Trophoblast cell (in vitro differentiated cells and primary cell): Measurements from ENCODE around the gene MAP4K3.
"Not testable (repeated sequence)": the region's sequence is repeated elsewhere in the genome, so short reads cannot be mapped to it uniquely, and the experiment has no call there.

Experiments
- DNase-seq, 2 donors: peaks; one replicate each; pipeline ENCODE4 v3.0.0-alpha.2; 2016
- H2AFZ ChIP-seq: 2 replicates; pipeline ENCODE4 v1.6.1; 2013; ENCODE audit warnings: low read length, moderate library complexity, mild to moderate bottlenecking; ENCODE audit not compliant: insufficient read depth, poor library complexity
- H2AK5ac ChIP-seq: 2 replicates; pipeline ENCODE4 v1.6.1; 2013; ENCODE audit warnings: mild to moderate bottlenecking, low read length
- H2BK120ac ChIP-seq: 2 replicates; pipeline ENCODE4 v1.6.1; 2013; ENCODE audit warnings: low read length, mild to moderate bottlenecking, moderate library complexity; ENCODE audit not compliant: insufficient read depth, poor library complexity
- H2BK12ac ChIP-seq: 2 replicates; pipeline ENCODE4 v1.6.1; 2013; ENCODE audit warnings: mild to moderate bottlenecking, low read length, moderate library complexity
- H2BK5ac ChIP-seq: 2 replicates; pipeline ENCODE4 v1.6.1; 2013; ENCODE audit warnings: low read length, low read depth, moderate library complexity, mild to moderate bottlenecking; ENCODE audit not compliant: poor library complexity
- H3K14ac ChIP-seq: 2 replicates; pipeline ENCODE4 v1.6.1; 2013; ENCODE audit warnings: mild to moderate bottlenecking, low read length
- H3K18ac ChIP-seq: 2 replicates; pipeline ENCODE4 v1.6.1; 2013; ENCODE audit warnings: mild to moderate bottlenecking, low read length
- H3K23ac ChIP-seq: 2 replicates; pipeline ENCODE4 v1.6.1; 2013; ENCODE audit warnings: low read length
- H3K27ac ChIP-seq: 2 replicates; pipeline ENCODE4 v1.5.1; 2013; ENCODE audit warnings: low read depth, mild to moderate bottlenecking, inconsistent platforms, low read length, moderate library complexity
- H3K27me3 ChIP-seq: 2 replicates; pipeline ENCODE4 v1.6.1; 2013; ENCODE audit warnings: inconsistent platforms, mild to moderate bottlenecking, low read length, moderate library complexity; ENCODE audit not compliant: insufficient read depth
- H3K36me3 ChIP-seq, 2 experiments: 1 replicate in 1 of 2; 2 replicates in 1 of 2; pipeline ENCODE4 v1.6.1; 2013; ENCODE audit warnings: low read length in 2 of 2, mild to moderate bottlenecking in 2 of 2, moderate library complexity in 1 of 2; ENCODE audit not compliant: insufficient read depth in 2 of 2, control insufficient read depth in 1 of 2
- H3K4ac ChIP-seq: 2 replicates; pipeline ENCODE4 v1.6.1; 2013; ENCODE audit warnings: low read depth, mild to moderate bottlenecking, low read length, moderate library complexity
- H3K4me1 ChIP-seq, 2 experiments: 1 replicate in 1 of 2; 2 replicates in 1 of 2; pipeline ENCODE4 v1.6.1; 2013; ENCODE audit warnings: low read length in 2 of 2, mild to moderate bottlenecking in 2 of 2, moderate library complexity in 1 of 2; ENCODE audit not compliant: insufficient read depth in 2 of 2, control insufficient read depth in 1 of 2
- H3K4me2 ChIP-seq: 2 replicates; pipeline ENCODE4 v1.6.1; 2013; ENCODE audit warnings: inconsistent platforms, mild to moderate bottlenecking, low read length, moderate library complexity
- H3K4me3 ChIP-seq: 2 replicates; pipeline ENCODE4 v1.5.1; 2013; ENCODE audit warnings: mild to moderate bottlenecking, low read depth, low read length, inconsistent platforms
- H3K79me1 ChIP-seq: one replicate; pipeline ENCODE4 v1.6.1; 2013; ENCODE audit warnings: low read length
- H3K79me2 ChIP-seq: 2 replicates; pipeline ENCODE4 v1.6.1; 2013; ENCODE audit warnings: low read length, mild to moderate bottlenecking; ENCODE audit not compliant: control insufficient read depth, insufficient read depth, poor library complexity
- H3K9ac ChIP-seq: 2 replicates; pipeline ENCODE4 v1.6.1; 2013; ENCODE audit warnings: mild to moderate bottlenecking, low read length
- H3K9me3 ChIP-seq: 2 replicates; pipeline ENCODE4 v1.6.1; 2013; ENCODE audit warnings: low read depth, mild to moderate bottlenecking, control low read depth, inconsistent platforms, low read length; ENCODE audit not compliant: insufficient read depth
- H4K12ac ChIP-seq: 2 replicates; pipeline ENCODE4 v1.6.1; 2013; ENCODE audit warnings: low read depth, mild to moderate bottlenecking, low read length, moderate library complexity
- H4K8ac ChIP-seq: 2 replicates; pipeline ENCODE4 v1.6.1; 2013; ENCODE audit warnings: low read depth, mild to moderate bottlenecking, low read length, moderate library complexity
- H4K91ac ChIP-seq: one replicate; pipeline ENCODE4 v1.6.1; 2013; ENCODE audit warnings: low read depth, mild to moderate bottlenecking, low read length, moderate library complexity
- WGBS: extraction: QIAGEN DNeasy Blood & Tissue Kit; methylation state at CpG from one replicate; pipeline ENCODE4 v1.1.7; 2013; ENCODE audit warnings: missing lambda C conversion rate; ENCODE audit not compliant: insufficient read length, insufficient coverage; ENCODE audit errors: extremely low coverage; 5-methylcytosine and 5-hydroxymethylcytosine counted together

The MAP4K3 gene

DNA sequence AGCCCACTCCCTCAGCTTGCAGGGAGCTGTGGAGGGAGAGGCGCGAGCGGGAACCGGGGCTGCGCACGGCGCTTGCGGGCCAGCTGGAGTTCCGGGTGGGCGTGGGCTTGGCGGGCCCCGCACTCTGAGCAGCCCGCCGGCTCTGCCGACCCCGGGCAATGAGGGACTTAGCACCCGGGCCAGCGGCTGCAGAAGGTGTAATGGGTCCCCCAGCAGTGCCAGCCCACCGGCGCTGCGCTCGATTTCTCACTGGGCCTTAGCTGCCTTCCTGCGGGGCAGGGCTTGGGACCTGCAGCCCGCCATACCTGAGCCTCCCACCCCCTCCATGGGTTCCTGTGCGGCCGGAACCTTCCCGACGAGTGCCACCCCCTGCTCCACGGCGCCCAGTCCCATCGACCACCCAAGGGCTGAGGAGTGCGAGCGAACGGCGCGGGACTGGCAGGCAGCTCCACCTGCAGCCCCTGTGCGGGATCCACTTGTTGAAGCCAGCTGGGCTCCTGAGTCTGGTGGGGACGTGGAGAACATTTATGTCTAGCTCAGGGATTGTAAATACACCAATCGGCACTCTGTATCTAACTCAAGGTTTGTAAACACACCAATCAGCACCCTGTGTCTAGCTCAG, 192.7 kb downstream of the MAP4K3 start:
- H3K23ac ChIP-seq, H3K4me3 ChIP-seq, H2AK5ac ChIP-seq, H4K8ac ChIP-seq, H3K79me1 ChIP-seq, H3K4ac ChIP-seq, H2AFZ ChIP-seq, H2BK12ac ChIP-seq, H4K12ac ChIP-seq, H3K9ac ChIP-seq, DNase-seq, H2BK120ac ChIP-seq, H3K14ac ChIP-seq, H3K18ac ChIP-seq, H3K9me3 ChIP-seq, H3K27me3 ChIP-seq, H3K36me3 ChIP-seq, H3K4me1 ChIP-seq, H3K4me2 ChIP-seq, H3K27ac ChIP-seq, H4K91ac ChIP-seq, H3K79me2 ChIP-seq, H2BK5ac ChIP-seq: not testable (repeated sequence)
- WGBS = no CpG with 5 or more reads among the region's 39 CpGs

DNA sequence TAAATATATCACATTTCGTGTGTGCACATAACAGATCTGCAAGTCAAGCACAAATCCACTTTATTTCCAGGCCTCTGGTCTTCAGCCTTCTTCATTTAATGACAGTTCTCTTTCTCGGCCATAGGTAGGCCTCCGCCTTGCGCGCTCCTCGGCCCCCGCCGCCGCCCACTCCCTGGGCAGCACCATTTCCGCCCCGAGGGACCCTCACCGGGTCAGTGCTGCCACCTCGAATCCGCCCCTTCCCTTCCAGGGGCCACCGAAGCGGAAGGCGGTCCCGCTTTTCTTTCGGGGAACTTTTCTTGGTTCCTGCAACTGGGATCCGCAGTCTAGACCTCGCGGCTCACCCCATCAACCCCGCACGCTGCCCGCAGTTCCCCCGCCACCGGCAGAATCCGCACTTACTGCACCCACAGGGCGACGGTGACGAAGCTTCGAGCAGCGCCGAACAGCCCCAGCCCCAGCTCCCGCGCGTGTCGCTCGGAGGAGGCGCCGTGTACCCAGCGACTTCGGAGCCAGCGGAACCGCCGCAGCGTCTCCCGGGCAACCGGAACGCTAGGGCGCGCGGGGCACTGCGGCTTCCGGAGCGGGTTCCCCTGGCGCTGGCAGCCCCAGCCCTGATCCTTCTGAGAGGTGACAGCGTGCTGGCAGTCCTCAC, 193.5 kb downstream of the MAP4K3 start, which contains the start of gene CDKL4:
Gene CDKL4, minus strand, starts transcription at position 502 of the 655 bp plus-strand sequence.
- no peak within 1 kb of the TSS for H4K8ac ChIP-seq
- H3K4ac ChIP-seq = no peak within 1 kb of the TSS
- H3K27me3 ChIP-seq = no peaks in the 10 kb centered on the region
- WGBS = no CpG with 5 or more reads among the region's 58 CpGs
- no peaks in the 10 kb centered on the region for H3K36me3 ChIP-seq
- no peak within 1 kb of the TSS for H3K4me3 ChIP-seq
- H2BK5ac ChIP-seq = no peak within 1 kb of the TSS
- H2AFZ ChIP-seq = no peak within 1 kb of the TSS
- no peak within 1 kb of the TSS for H2AK5ac ChIP-seq
- H3K9me3 ChIP-seq = peaks cover 2% of the 10 kb centered on the region
- H3K27ac ChIP-seq = no peak within 1 kb of the TSS
- no peaks in the 10 kb centered on the region for H3K4me1 ChIP-seq
- H4K12ac ChIP-seq = no peak within 1 kb of the TSS
- H2BK120ac ChIP-seq = no peak within 1 kb of the TSS
- no peak within 1 kb of the TSS for H3K14ac ChIP-seq
- H3K9ac ChIP-seq = no peak within 1 kb of the TSS
- peak; percentile 21 to 46 for DNase-seq
- H3K79me2 ChIP-seq = no peaks in the 10 kb centered on the region
- no peaks in the 10 kb centered on the region for H3K79me1 ChIP-seq
- H3K4me2 ChIP-seq = no peak within 1 kb of the TSS
- no peak within 1 kb of the TSS for H2BK12ac ChIP-seq
- H3K23ac ChIP-seq = no peak within 1 kb of the TSS
- no peak within 1 kb of the TSS for H4K91ac ChIP-seq
- H3K18ac ChIP-seq = no peak within 1 kb of the TSS

DNA sequence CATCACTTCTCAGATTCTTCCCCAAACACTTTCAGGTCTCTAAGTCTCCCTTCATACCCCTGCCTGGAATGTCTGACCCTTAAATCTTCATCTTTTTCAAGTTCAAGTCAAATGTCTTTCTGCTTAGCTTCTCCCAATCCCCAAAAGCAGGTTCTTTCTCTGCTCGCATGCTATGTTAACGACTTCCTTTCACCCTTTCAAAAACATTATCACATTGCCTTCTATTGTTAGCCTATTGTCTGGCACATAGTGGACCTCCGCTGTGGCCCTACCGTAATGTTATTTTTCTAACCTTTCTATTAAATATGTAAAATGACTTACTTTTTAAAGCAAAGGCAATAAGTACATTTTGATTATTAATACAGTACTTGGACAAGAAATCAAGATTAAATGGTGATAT, 195.5 kb downstream of the MAP4K3 start:
- no peak overlapping the region for H3K23ac ChIP-seq
- H3K79me2 ChIP-seq = no peaks in the 10 kb centered on the region
- H3K4me2 ChIP-seq = no peak overlapping the region
- no peak overlapping the region for H3K18ac ChIP-seq
- no peak overlapping the region for H2BK120ac ChIP-seq
- H2BK5ac ChIP-seq = no peak overlapping the region
- no peak overlapping the region for H3K27ac ChIP-seq
- no peak overlapping the region for H4K91ac ChIP-seq
- no peak overlapping the region for H4K12ac ChIP-seq
- WGBS = no CpG with 5 or more reads among the region's 4 CpGs
- no peak overlapping the region for H3K14ac ChIP-seq
- no peak overlapping the region for H3K9ac ChIP-seq
- no peaks in the 10 kb centered on the region for H3K27me3 ChIP-seq
- no peak overlapping the region for H3K4me3 ChIP-seq
- H3K36me3 ChIP-seq = no peaks in the 10 kb centered on the region
- H2AK5ac ChIP-seq = no peak overlapping the region
- H3K9me3 ChIP-seq = peaks cover 2% of the 10 kb centered on the region
- no peak overlapping the region for H2BK12ac ChIP-seq
- H4K8ac ChIP-seq = no peak overlapping the region
- H3K79me1 ChIP-seq = no peaks in the 10 kb centered on the region
- no peak overlapping the region for H3K4ac ChIP-seq
- no peak for DNase-seq
- H3K4me1 ChIP-seq = no peaks in the 10 kb centered on the region
- no peak overlapping the region for H2AFZ ChIP-seq

DNA sequence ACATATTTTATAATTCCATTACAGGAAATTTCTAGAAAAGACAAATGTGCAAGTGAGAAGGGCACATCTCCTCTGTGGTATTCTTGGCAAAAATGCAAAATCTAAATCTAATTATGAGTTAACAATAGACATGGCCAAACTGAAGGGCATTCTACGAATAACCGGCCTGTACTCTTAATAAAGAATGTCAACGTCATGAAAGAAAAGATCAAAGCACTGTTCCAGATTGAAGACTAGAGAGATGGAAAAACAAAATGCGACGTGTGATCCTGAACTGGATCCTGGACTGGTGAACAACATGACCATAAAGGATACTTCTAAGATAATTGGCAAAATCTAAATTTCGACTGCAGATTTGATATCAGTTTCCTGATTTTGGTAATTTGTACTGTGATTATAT, 196.3 kb downstream of the MAP4K3 start:
- Histone ChIP-seq H3K9ac (no peak overlapping the region), H3K27ac (no peak overlapping the region), H3K4ac (no peak overlapping the region), H3K4me3 (no peak overlapping the region), H3K79me2 (no peaks in the 10 kb centered on the region), H2AFZ (no peak overlapping the region), H2BK12ac (no peak overlapping the region), H3K14ac (no peak overlapping the region), H2AK5ac (no peak overlapping the region), H2BK5ac (no peak overlapping the region), H3K79me1 (no peaks in the 10 kb centered on the region), H3K36me3 (no peaks in the 10 kb centered on the region), H3K27me3 (no peaks in the 10 kb centered on the region), H2BK120ac (no peak overlapping the region), H3K9me3 (peaks cover 2% of the 10 kb centered on the region), H4K12ac (no peak overlapping the region), H3K4me1 (no peaks in the 10 kb centered on the region), H4K8ac (no peak overlapping the region), H3K18ac (no peak overlapping the region), H4K91ac (no peak overlapping the region), H3K23ac (no peak overlapping the region), H3K4me2 (no peak overlapping the region)
- WGBS = no CpG with 5 or more reads among the region's 6 CpGs
- DNase-seq = no peak
